ENCODE measurements around the gene ADI1. TPM values are rescaled to one million over a fixed set of nuclear protein-coding genes. Genes with fewer than 3 reads are reported as not detected.
"Not testable (repeated sequence)": the region's sequence is repeated elsewhere in the genome, so short reads cannot be mapped to it uniquely, and the experiment has no call there.

The ADI1 gene
- total RNA-seq, 2 donors from 2014 or later = 18.8 to 22.3 TPM

DNA sequence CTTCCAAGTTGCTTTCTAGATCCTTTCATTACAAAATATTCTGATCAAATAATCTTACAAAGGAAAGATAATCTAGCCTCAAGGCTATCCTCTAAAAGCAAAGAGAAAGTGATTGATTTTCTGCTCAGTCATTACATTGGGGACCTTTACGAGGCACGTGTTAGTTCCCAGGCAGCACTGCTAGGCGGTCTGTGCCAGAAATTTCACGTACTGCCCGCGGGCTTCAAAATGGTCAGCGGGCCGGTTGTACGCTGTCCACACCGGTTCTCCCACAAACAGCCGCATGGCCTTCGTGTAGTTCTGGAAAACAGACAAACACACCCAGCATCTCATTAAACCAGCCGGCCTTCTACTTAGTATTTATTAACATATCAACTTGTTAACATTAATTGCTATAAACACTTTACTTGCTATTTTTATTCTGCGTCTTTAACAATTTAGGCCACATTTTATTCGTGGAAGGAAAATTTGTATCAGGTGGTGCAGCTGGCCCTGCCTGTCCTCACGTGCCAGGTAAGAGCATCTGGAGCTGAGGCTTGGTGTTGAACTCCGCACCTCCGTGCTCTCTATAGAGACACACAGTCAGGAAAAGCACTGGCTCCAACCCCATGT is 20.4 kb downstream of the ADI1 start:
- intact Hi-C loops (cut with DNase I) = no loop called here
- DNase-seq (peak in 1 of 4 donors; percentile 42), ATAC-seq (no peak)
- no peak for TF ChIP-seq POLR2A (IDR thresholded peaks at IDR 0.05)
- TF ChIP-seq, protein P1, sequence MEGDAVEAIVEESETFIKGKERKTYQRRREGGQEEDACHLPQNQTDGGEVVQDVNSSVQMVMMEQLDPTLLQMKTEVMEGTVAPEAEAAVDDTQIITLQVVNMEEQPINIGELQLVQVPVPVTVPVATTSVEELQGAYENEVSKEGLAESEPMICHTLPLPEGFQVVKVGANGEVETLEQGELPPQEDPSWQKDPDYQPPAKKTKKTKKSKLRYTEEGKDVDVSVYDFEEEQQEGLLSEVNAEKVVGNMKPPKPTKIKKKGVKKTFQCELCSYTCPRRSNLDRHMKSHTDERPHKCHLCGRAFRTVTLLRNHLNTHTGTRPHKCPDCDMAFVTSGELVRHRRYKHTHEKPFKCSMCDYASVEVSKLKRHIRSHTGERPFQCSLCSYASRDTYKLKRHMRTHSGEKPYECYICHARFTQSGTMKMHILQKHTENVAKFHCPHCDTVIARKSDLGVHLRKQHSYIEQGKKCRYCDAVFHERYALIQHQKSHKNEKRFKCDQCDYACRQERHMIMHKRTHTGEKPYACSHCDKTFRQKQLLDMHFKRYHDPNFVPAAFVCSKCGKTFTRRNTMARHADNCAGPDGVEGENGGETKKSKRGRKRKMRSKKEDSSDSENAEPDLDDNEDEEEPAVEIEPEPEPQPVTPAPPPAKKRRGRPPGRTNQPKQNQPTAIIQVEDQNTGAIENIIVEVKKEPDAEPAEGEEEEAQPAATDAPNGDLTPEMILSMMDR (IDR thresholded peaks at IDR 0.05) = no peak
- Histone ChIP-seq H3K36me3 (replicated peaks in 1 of 2; ENCODE audit: insufficient read depth in 1 of 2, low read depth in 2 of 2) (peaks cover 0 to 8% of the 10 kb centered on the region in 2 donors), H3K4me1 (no peaks in the 10 kb centered on the region), H3K27me3 (no peaks in the 10 kb centered on the region), H3K9me3 (no peaks in the 10 kb centered on the region), H3K4me3 (no peak overlapping the region), H3K27ac (no peak overlapping the region)
- WGBS, 2 donors = 60 to 70% methylated on average over 18 of the region's 18 CpGs

DNA sequence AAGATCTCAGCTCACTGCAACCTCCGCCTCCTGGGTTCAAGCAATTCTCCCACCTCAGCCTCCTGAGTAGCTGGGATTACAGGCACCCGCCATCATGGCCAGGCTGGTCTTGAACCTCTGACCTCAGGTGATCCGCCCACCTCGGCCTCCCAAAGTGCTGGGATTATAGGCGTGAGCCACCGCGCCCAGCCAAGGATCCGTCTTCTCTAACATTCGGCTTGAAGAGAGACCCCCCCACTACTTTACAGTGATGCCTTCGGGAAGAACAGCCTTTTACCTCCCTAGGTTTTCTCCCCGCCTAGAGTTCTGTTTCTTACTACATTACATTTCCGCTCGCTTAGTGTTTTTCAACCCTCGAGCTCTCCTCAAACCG is 22.6 kb downstream of the ADI1 start:
- H3K9me3 ChIP-seq; H3K27me3 ChIP-seq; H3K36me3 ChIP-seq (replicated peaks in 1 of 2; ENCODE audit: insufficient read depth in 1 of 2, low read depth in 2 of 2); intact Hi-C loops (cut with DNase I); H3K27ac ChIP-seq; H3K4me3 ChIP-seq; DNase-seq; H3K4me1 ChIP-seq; ATAC-seq: not testable (repeated sequence)
- WGBS, 2 donors = 96 to 97% methylated on average over 15 of the region's 15 CpGs

DNA sequence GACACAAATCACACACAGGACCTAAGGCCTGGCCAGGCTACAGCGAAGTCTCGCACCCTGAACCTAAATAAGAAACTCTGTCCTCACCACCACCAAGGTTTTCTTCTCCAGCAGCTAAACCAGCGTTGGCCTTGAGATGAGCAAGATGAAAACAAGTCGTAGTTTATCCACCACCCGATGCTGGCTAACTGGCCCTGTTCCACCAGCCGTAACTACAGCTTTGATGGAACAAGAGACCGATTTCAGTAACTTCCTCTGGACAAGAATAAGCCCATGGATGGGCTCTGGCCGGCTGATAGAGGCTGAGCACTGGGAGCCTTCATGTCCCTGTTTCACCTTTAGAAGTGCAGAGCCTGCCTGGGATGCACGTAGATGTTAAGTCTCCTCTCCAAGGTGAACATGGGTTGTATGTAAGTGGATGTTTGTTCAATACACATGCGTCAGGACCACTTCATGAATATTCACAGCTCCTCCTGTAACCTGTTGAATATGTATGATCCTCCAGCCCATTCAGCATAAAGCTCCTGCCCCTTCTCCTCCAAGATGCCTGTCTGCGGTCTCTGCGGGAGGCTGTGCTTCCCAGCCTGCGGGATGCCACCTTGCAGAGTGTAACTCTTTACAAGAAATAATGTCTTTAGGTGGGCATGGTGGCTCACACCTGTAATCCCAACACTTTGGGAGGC is 24.2 kb downstream of the ADI1 start:
- H3K4me1 ChIP-seq = no peaks in the 10 kb centered on the region
- ATAC-seq = no peak
- TF ChIP-seq, protein P1 (IDR thresholded peaks at IDR 0.05) = no peak
- TF ChIP-seq POLR2A (IDR thresholded peaks at IDR 0.05) = no peak
- H3K27me3 ChIP-seq = no peaks in the 10 kb centered on the region
- DNase-seq = no peak
- peaks cover 0 to 8% of the 10 kb centered on the region in 2 donors for H3K36me3 ChIP-seq (replicated peaks in 1 of 2; ENCODE audit: insufficient read depth in 1 of 2, low read depth in 2 of 2)
- no peak overlapping the region for H3K4me3 ChIP-seq
- WGBS, 2 donors = 92 to 96% methylated on average over 13 of the region's 13 CpGs
- H3K9me3 ChIP-seq = no peaks in the 10 kb centered on the region
- intact Hi-C loops (cut with DNase I) = no loop called here
- H3K27ac ChIP-seq = no peak overlapping the region

DNA sequence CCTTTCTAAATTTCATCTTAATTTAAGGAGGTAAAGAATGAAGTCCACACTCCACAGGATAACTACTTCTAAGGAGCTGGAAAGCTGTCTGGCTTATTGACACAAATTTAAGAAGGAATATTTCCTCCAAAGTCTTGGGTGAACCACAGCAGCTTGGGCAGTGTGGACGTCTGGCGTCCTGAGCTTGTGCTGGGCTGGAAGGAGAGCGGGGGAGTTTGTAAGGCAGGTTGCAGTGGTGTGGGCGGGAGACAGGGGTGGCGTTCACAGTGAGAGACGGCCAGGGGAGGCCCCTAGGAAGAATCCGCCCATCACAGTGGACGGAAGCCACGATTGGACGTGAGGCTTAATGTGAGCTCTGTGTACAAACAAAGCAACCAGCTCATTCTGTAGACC is 25.7 kb downstream of the ADI1 start:
- 43 to 62% methylated on average over 10 of the region's 10 CpGs for WGBS, 2 donors
- no peak overlapping the region for H3K4me3 ChIP-seq
- DNase-seq = peak in 2 of 4 donors; percentile 25 to 26

DNA sequence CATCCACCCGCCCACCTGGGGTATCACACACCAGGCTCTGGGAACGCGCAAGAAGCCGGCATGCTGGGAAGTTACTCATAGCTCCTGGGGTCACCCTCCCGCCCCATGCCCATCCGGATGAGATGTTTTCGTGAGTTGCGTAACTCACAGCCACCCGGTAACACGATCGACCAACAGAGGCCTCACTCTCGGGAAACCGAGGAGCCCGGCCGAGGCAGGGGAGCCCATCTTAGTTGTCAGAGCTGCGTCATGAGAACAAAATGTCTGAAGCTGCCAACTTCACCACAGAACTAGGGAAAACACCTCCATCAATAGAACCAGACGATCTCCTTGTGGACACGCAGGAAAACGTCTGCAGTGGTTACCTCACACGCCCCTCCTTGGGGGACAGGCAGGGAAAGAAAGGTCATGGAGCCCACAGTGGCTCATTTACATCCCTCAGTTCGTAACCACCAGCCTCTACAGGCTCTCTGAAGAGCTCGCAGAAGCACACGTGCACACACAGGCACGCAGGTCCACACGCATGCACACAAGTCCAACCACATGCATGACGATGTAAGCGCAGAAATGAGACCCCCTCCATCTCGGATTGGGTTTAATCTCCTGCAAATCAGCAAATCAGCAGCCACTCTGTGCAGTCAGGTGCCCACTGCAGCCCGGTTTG is 26.2 kb downstream of the ADI1 start:
- Histone ChIP-seq H3K4me3 (no peak overlapping the region), H3K4me1 (peaks cover 11% of the 10 kb centered on the region), H3K27ac (peak overlapping the region in 1 of 4 donors; percentile 5), H3K27me3 (no peaks in the 10 kb centered on the region), H3K9me3 (no peaks in the 10 kb centered on the region), H3K36me3 (replicated peaks in 1 of 2; ENCODE audit: insufficient read depth in 1 of 2, low read depth in 2 of 2) (peaks cover 0 to 5% of the 10 kb centered on the region in 2 donors)
- 72 to 82% methylated on average over 12 to 29 of the region's 29 CpGs for WGBS, 2 donors
- peak; percentile 28 for ATAC-seq
- intact Hi-C loops (cut with DNase I) = no loop called here
- DNase-seq = peak; percentile 27 to 50 (median 34)
- no peak for TF ChIP-seq POLR2A (IDR thresholded peaks at IDR 0.05)
- TF ChIP-seq, protein P1 (IDR thresholded peaks at IDR 0.05) = no peak

More for the DNA sequence above, 25.7 kb downstream of the ADI1 start:
- peak; percentile 20 for ATAC-seq
- intact Hi-C loops (cut with DNase I) = no loop called here
- Histone ChIP-seq H3K36me3 (replicated peaks in 1 of 2; ENCODE audit: insufficient read depth in 1 of 2, low read depth in 2 of 2) (peaks cover 0 to 5% of the 10 kb centered on the region in 2 donors), H3K27ac (peak overlapping the region in 1 of 4 donors; percentile 5), H3K4me1 (peaks cover 6% of the 10 kb centered on the region), H3K27me3 (no peaks in the 10 kb centered on the region), H3K9me3 (no peaks in the 10 kb centered on the region)
- TF ChIP-seq POLR2A (IDR thresholded peaks at IDR 0.05) = no peak
- TF ChIP-seq, protein P1 (IDR thresholded peaks at IDR 0.05) = no peak

DNA sequence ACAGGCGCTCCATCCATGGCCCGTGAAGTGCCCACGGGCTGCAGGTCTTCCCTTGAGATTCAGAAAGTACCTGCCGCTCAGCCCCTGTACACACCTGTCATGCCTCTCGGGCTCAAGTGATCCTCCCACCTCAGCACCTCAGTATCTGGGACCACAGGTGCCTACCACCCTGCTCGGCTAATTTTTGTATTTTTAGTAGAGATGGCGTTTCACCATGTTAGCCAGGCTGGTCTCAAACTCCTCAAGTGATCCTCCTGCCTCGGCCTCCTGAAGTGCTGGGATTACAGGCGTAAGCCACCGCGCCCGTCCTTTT is 26.9 kb downstream of the ADI1 start:
- 82 to 92% methylated on average over 12 of the region's 12 CpGs for WGBS, 2 donors
- H3K27me3 ChIP-seq; H3K4me3 ChIP-seq; H3K9me3 ChIP-seq; ATAC-seq; H3K36me3 ChIP-seq (replicated peaks in 1 of 2; ENCODE audit: insufficient read depth in 1 of 2, low read depth in 2 of 2); DNase-seq; intact Hi-C loops (cut with DNase I): not testable (repeated sequence)
- H3K27ac ChIP-seq = peak overlapping the region in 1 of 4 donors; percentile 12
- peaks cover 13% of the 10 kb centered on the region for H3K4me1 ChIP-seq

Measured in body of pancreas (tissue), 4 donors.